MCF 10A (cell line): ENCODE results near the gene STAB1. TPM values are rescaled to one million over a fixed set of nuclear protein-coding genes. Genes with fewer than 3 reads are reported as not detected.

Experiments
- BruUV-seq: library from RNA; stranded (reverse); fragments of 400-500 nt; replicated peaks from 2 replicates; lab custom pipeline; 2021; lab: Mats Ljungman, UMichigan
- CTCF ChIA-PET: fragments of 300-600 bp; sonication (Branson Sonifier 250); formaldehyde crosslinking; extraction: SDS; loops from one replicate; lab custom pipeline; 2021; ENCODE audit warnings: antibody characterized with exemption, inconsistent platforms; lab: Yijun Ruan, JAX
- POLR2A ChIA-PET: fragments of 300-600, 350-650 bp; sonication (Branson Sonifier 250); formaldehyde crosslinking; extraction: SDS; loops from one replicate; lab custom pipeline; 2020; ENCODE audit warnings: antibody characterized with exemption, inconsistent platforms; lab: Yijun Ruan, JAX
- DNase-seq: peaks from one replicate; pipeline ENCODE4 v3.0.0-alpha.2; 2018; ENCODE audit not compliant: unreplicated experiment
- H3K27ac Mint-ChIP-seq: one replicate; pipeline ENCODE4 v1.8.0; 2022; ENCODE audit warnings: mild to moderate bottlenecking, low read depth, mixed read lengths; ENCODE audit not compliant: unreplicated experiment
- H3K27me3 Mint-ChIP-seq: one replicate; pipeline ENCODE4 v1.8.0; 2022; ENCODE audit warnings: mixed read lengths; ENCODE audit not compliant: insufficient read depth, unreplicated experiment
- H3K36me3 Mint-ChIP-seq: one replicate; pipeline ENCODE4 v1.8.0; 2022; ENCODE audit warnings: mild to moderate bottlenecking, moderate library complexity, mixed read lengths; ENCODE audit not compliant: insufficient read depth, unreplicated experiment
- H3K4me1 Mint-ChIP-seq: one replicate; pipeline ENCODE4 v1.8.0; 2022; ENCODE audit warnings: mixed read lengths; ENCODE audit not compliant: insufficient read depth, unreplicated experiment
- H3K4me3 Mint-ChIP-seq: one replicate; pipeline ENCODE4 v1.8.0; 2022; ENCODE audit warnings: mild to moderate bottlenecking, moderate library complexity, mixed read lengths; ENCODE audit not compliant: unreplicated experiment
- H3K9me3 Mint-ChIP-seq: one replicate; pipeline ENCODE4 v1.8.0; 2022; ENCODE audit warnings: mixed read lengths; ENCODE audit not compliant: unreplicated experiment
- CTCF ChIP-seq: fragments of 200-600 bp; IDR thresholded peaks from one replicate; pipeline ENCODE4 v1.8.0; 2022; ENCODE audit warnings: antibody characterized with exemption, mild to moderate bottlenecking; ENCODE audit not compliant: unreplicated experiment
- intact Hi-C: fragments of 100-400 bp; cut with micrococcal nuclease; formaldehyde crosslinking; loops from 2 replicates; pipeline ENCODE4 v1.14.1; 2022
- total RNA-seq: library from RNA; stranded (reverse); gene quantifications from 2 replicates; pipeline ENCODE4 v1.2.3, GENCODE V29; 2022

The STAB1 gene
- total RNA-seq, 1 experiment from 2014 or later = not detected

GRCh38 chr3:52520141-52520667 is 25.1 kb downstream of the STAB1 start:
- DNase-seq = no peak
- Mint-ChIP-seq H3K27ac (no peak overlapping the region), H3K4me1 (peaks cover 2% of the 10 kb centered on the region), H3K36me3 (no peaks in the 10 kb centered on the region), H3K27me3 (no peaks in the 10 kb centered on the region), H3K4me3 (no peak overlapping the region), H3K9me3 (no peaks in the 10 kb centered on the region)
- TF ChIP-seq CTCF = no peak
- POLR2A ChIA-PET = interaction anchor here (0.7 kb wide), 1 partner anchor 16 kb away, joined by 3 read pairs; the partner anchor contains the start of gene UQCC5
- CTCF ChIA-PET = interaction anchor here (0.5 kb wide), 1 partner anchor 7 kb away, joined by 3 read pairs; no protein-coding TSS in a partner anchor
- BruUV-seq = no TSS peak
- intact Hi-C loops = no loop called here

- ChIA-PET POLR2A (no interaction called here), CTCF (interaction anchor here (0.5 kb wide), 1 partner anchor 8 kb away, joined by 3 read pairs; no protein-coding TSS in a partner anchor)
- Mint-ChIP-seq H3K4me3 (no peak overlapping the region), H3K27me3 (no peaks in the 10 kb centered on the region), H3K36me3 (no peaks in the 10 kb centered on the region), H3K27ac (no peak overlapping the region), H3K4me1 (no peaks in the 10 kb centered on the region), H3K9me3 (no peaks in the 10 kb centered on the region)
- intact Hi-C loops = no loop called here
- no peak for DNase-seq
- no peak for TF ChIP-seq CTCF
- no TSS peak for BruUV-seq
Measured at GRCh38 chr3:52520716-52521487, 25.8 kb downstream of the STAB1 start.

- no peaks in the 10 kb centered on the region for H3K4me1 Mint-ChIP-seq
- no peaks in the 10 kb centered on the region for H3K27me3 Mint-ChIP-seq
- no peak for DNase-seq
- BruUV-seq = no TSS peak
- H3K4me3 Mint-ChIP-seq = no peak overlapping the region
- intact Hi-C loops = no loop called here
- POLR2A ChIA-PET = no interaction called here
- no peaks in the 10 kb centered on the region for H3K9me3 Mint-ChIP-seq
- CTCF ChIA-PET = no interaction called here
- no peak overlapping the region for H3K27ac Mint-ChIP-seq
- no peak for TF ChIP-seq CTCF
- H3K36me3 Mint-ChIP-seq = no peaks in the 10 kb centered on the region
Measured at GRCh38 chr3:52521488-52521824, 26.3 kb downstream of the STAB1 start.

- no peak for TF ChIP-seq CTCF
- Mint-ChIP-seq H3K4me1 (no peaks in the 10 kb centered on the region), H3K27ac (no peak overlapping the region), H3K36me3 (no peaks in the 10 kb centered on the region), H3K9me3 (no peaks in the 10 kb centered on the region), H3K4me3 (no peak overlapping the region), H3K27me3 (no peaks in the 10 kb centered on the region)
- no TSS peak for BruUV-seq
- POLR2A ChIA-PET = interaction anchor here (0.6 kb wide), 1 partner anchor 11 kb away, joined by 3 read pairs; no protein-coding TSS in a partner anchor
- intact Hi-C loops = no loop called here
- DNase-seq = no peak
- CTCF ChIA-PET = no interaction called here
Measured at GRCh38 chr3:52521881-52522650, 26.9 kb downstream of the STAB1 start.
